ENCODE results near the gene VWA8.

VWA8 gene

GRCh38 chr13:41782086-41782485 lies 178.8 kb downstream of the VWA8 start:
- no peak for TF ChIP-seq GATA2 (IDR thresholded peaks at IDR 0.05; ENCODE audit: low read depth, low read length)
- TF ChIP-seq GATA3 (IDR thresholded peaks at IDR 0.05; ENCODE audit: low read depth, low read length): no peak

DNA sequence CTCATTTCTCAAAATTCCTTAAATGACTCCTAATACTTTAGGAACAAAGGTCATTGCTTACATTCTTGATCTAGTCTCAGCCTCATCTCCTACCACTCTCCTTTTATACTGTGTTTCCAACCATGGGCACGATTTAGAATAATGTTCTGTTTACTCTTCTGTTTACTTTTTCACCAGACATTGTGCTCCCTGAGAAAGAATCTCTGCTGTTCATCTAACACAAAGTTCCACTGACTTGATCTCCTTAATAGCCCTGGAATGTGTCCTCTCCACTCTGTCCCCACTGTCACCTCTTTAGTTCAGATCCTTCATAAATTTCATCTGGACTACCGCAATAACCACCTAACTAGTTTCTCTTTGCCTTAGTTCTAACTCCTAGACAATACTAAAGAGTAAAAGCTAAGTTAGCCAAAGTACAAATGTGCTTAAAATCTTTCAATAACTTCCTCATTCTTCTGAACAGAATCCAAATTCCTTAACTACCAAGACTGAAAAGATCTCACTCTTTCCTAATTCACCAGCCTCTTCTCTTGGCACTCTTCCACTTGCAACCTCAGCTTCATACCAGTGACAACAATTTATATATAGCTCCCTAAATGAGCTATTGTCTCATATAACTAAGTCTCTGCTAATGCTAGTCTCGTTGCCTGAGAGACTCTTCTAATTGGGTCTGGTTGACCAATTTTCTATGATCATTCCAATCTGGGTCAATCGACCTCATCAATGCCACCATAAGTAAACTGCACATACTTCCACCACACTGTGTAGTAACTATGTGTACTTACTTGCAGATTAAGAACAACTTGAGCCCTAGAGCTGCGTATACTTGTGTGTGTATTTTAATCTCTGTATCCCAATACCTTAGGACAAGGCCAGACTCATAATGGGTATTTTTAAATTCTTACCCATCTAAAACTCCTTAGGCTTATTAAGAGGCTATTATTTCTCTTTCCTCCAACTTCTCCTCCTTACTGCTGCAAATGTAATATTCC lies 179.9 kb downstream of the VWA8 start:
- TF ChIP-seq GATA3 (IDR thresholded peaks at IDR 0.05; ENCODE audit: low read depth, low read length): no peak
- TF ChIP-seq GATA2 (IDR thresholded peaks at IDR 0.05; ENCODE audit: low read depth, low read length): no peak

- no peak for TF ChIP-seq GATA2 (IDR thresholded peaks at IDR 0.05; ENCODE audit: low read depth, low read length)
- no peak for TF ChIP-seq GATA3 (IDR thresholded peaks at IDR 0.05; ENCODE audit: low read depth, low read length)
Observed at GRCh38 chr13:41775251-41775650, 185.7 kb downstream of the VWA8 start.

DNA sequence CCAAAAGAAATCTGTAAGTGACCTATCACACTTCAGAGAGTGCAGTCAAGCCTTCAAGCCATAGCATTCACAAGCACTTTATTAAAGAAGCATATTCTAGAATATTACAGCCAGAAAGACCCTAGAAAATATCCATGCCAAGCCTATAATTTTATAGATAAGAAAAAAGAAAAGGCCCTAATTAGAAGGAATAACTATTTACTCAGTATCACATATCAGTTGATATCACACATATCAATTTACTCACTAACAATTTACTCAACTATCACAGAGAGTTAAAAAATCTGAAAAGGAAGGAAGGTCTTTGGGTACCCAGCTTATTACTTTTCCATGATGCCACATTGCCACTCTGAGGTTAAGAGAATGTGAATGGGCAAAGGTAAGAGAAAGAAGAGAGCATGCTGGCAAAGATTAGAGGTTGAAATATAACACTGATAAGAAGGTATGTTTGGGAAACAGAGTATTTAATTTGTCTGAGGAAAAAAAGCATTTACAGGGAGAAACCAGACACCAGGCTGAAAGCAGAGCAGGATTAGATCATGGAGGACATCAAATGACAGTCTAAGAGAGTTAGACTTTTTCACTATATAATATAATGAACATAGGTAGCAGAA lies 186.2 kb downstream of the VWA8 start:
- TF ChIP-seq GATA2 (IDR thresholded peaks at IDR 0.05; ENCODE audit: low read depth, low read length) (no peak), GATA3 (IDR thresholded peaks at IDR 0.05; ENCODE audit: low read depth, low read length) (no peak)

DNA sequence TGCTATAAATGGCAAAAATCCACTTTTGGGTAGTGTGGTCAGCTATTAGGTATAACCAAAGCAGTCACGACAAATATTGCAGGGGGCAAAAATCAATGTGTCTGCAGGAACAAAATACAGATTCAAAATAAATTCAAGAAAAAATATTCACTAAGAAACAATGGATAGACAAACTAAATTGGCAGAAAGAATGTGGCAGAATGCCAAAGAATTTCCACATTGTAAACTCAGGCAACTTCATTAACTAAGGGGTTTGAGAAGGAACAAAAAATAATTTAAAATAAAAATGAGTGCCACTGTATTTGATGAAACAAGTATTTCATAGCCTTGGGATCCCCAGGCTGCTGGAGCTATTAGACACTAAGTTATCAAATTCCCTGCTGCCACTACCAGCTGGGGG lies 193.1 kb downstream of the VWA8 start:
- TF ChIP-seq GATA2 (IDR thresholded peaks at IDR 0.05; ENCODE audit: low read depth, low read length) (no peak), GATA3 (IDR thresholded peaks at IDR 0.05; ENCODE audit: low read depth, low read length) (no peak)

GRCh38 chr13:41766439-41766838 lies 194.5 kb downstream of the VWA8 start:
- TF ChIP-seq GATA2 (IDR thresholded peaks at IDR 0.05; ENCODE audit: low read depth, low read length): no peak
- no peak for TF ChIP-seq GATA3 (IDR thresholded peaks at IDR 0.05; ENCODE audit: low read depth, low read length)

DNA sequence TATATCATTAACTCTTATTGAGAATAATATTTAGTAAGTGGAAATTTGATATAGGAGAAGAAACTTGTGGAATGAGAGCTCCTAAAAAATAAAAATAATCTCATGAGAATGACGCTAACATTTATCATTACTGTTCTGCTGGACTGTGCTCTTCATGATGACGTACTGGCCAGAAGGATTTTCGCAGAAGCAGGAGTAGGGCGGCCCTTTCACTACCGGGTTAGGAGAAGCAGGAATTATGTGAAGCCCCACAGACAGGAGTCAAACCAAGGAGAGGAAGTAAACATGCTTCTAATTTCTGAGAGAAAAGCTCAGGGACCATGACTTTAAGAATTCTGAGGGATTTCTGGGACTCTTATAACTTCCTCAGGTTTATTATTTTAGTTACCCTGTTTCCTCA lies 195.1 kb downstream of the VWA8 start:
- TF ChIP-seq GATA3 (IDR thresholded peaks at IDR 0.05; ENCODE audit: low read depth, low read length) (no peak), GATA2 (IDR thresholded peaks at IDR 0.05; ENCODE audit: low read depth, low read length) (no peak)

DNA sequence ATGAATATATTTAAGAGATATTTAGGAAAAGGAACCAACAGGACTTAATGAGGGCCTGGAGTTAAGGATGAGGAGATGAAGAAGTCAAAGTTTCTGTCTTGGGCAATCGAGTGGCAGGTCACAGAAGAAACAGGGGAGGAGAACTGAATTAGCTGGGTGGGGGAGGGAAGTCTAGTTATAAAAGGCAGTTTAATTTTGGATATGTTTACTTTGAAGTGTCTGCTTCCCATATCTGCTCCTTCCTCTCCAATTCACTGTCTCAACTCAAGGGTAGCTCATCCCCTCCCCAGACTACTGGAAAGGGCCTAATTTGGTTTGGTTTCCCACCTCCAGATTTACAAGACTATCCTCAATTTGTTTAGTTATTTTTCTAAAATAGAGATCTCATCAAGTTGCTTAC lies 195.9 kb downstream of the VWA8 start:
- TF ChIP-seq GATA3 (IDR thresholded peaks at IDR 0.05; ENCODE audit: low read depth, low read length) (no peak), GATA2 (IDR thresholded peaks at IDR 0.05; ENCODE audit: low read depth, low read length) (no peak)

GRCh38 chr13:41764558-41764957 lies 196.4 kb downstream of the VWA8 start:
- TF ChIP-seq GATA2 (IDR thresholded peaks at IDR 0.05; ENCODE audit: low read depth, low read length) (no peak), GATA3 (IDR thresholded peaks at IDR 0.05; ENCODE audit: low read depth, low read length) (no peak)

GRCh38 chr13:41763782-41764181 lies 197.1 kb downstream of the VWA8 start:
- TF ChIP-seq GATA3 (IDR thresholded peaks at IDR 0.05; ENCODE audit: low read depth, low read length) (no peak), GATA2 (IDR thresholded peaks at IDR 0.05; ENCODE audit: low read depth, low read length) (no peak)

DNA sequence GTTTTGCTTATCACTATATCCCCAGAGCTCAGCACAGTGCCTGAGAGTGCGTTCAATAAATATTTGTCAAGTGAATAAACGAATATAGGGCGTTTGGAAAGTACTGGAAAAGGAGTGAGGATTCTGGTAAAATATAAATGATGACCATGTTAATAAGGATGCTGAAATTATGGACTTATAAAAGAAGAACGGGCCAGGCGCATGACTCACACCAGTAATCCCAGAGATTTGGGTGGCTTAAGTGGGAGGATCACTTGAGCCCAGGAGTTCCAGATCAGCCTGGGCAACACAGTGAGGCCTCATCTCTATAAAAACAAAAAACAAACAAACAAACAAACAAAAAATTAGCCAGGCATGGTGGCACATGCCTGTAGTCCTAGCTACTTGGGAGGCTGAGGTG lies 198.1 kb downstream of the VWA8 start:
- TF ChIP-seq GATA2 (IDR thresholded peaks at IDR 0.05; ENCODE audit: low read depth, low read length): no peak
- no peak for TF ChIP-seq GATA3 (IDR thresholded peaks at IDR 0.05; ENCODE audit: low read depth, low read length)

- TF ChIP-seq GATA2 (IDR thresholded peaks at IDR 0.05; ENCODE audit: low read depth, low read length) (no peak), GATA3 (IDR thresholded peaks at IDR 0.05; ENCODE audit: low read depth, low read length) (no peak)
Observed at GRCh38 chr13:41756198-41756880, 204.6 kb downstream of the VWA8 start.

DNA sequence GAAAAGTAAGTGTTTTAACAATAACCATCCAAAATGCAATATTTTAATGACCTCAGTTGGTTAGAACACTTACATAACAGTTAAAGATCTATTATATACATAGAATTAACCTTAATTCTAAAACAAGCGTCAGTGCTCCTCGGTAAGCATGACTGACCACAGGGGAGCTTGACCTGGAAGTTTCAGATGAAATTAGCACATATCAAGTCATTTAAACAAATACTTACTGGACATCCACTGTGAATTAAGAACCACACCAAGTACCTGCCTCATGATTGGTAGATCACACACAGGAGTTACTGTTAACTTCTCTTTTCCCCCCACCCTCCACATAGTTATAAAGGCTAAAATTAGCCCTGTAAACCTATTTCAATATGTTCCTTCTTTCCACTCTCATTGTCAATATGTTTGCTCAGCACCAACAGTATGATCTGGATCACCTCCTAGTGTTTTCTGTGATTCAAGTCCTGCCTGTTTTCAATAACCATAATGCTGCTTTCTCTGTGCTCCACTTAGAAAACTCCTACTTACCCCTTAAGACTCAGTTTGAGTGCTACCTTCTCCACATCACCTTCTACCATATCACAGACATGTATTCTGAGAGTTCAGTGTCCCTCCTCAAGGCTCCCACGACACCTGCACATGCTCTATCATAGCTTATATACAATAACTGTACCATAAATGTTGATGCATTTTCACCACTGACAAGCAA lies 209.0 kb downstream of the VWA8 start:
- no peak for TF ChIP-seq GATA2 (IDR thresholded peaks at IDR 0.05; ENCODE audit: low read depth, low read length)
- no peak for TF ChIP-seq GATA3 (IDR thresholded peaks at IDR 0.05; ENCODE audit: low read depth, low read length)

GRCh38 chr13:41751277-41751676 lies 209.6 kb downstream of the VWA8 start:
- TF ChIP-seq GATA3 (IDR thresholded peaks at IDR 0.05; ENCODE audit: low read depth, low read length): no peak
- TF ChIP-seq GATA2 (IDR thresholded peaks at IDR 0.05; ENCODE audit: low read depth, low read length): no peak
